WERI-Rb-1 (cell line): ENCODE data around the gene GGTA1.

Source experiments
- DNase-seq: peaks from one replicate; pipeline ENCODE4 v3.0.0-alpha.2; 2020
- H3K27ac ChIP-seq: fragments of 250-450 bp; sonication (Bioruptor Pico); 2 replicates; pipeline ENCODE4 v1.5.1; 2020; ENCODE audit warnings: mild to moderate bottlenecking, moderate library complexity
- H3K27me3 ChIP-seq: fragments of 250-450 bp; sonication (Bioruptor Pico); 2 replicates; pipeline ENCODE4 v1.5.1; 2021; ENCODE audit warnings: mild to moderate bottlenecking, low read depth, moderate library complexity; ENCODE audit not compliant: insufficient read depth, severe bottlenecking
- H3K36me3 ChIP-seq: fragments of 250-450 bp; sonication (Bioruptor Pico); 2 replicates; pipeline ENCODE4 v1.5.1; 2020; ENCODE audit warnings: mild to moderate bottlenecking, moderate library complexity
- H3K4me3 ChIP-seq: 2 replicates; pipeline ENCODE4 v1.5.1; 2011; ENCODE audit warnings: low read depth, mild to moderate bottlenecking, control low read depth, low read length
- H3K9me3 ChIP-seq: fragments of 250-450 bp; sonication (Bioruptor Pico); 2 replicates; pipeline ENCODE4 v1.5.1; 2021; ENCODE audit warnings: mild to moderate bottlenecking, moderate library complexity; ENCODE audit not compliant: severe bottlenecking
- TF ChIP-seq, protein P1 (sequence below): IDR thresholded peaks from 2 replicates; pipeline ENCODE4 v1.5.1; 2011; ENCODE audit warnings: low read depth, mild to moderate bottlenecking, control low read depth, inconsistent platforms, low read length

Gene GGTA1

DNA sequence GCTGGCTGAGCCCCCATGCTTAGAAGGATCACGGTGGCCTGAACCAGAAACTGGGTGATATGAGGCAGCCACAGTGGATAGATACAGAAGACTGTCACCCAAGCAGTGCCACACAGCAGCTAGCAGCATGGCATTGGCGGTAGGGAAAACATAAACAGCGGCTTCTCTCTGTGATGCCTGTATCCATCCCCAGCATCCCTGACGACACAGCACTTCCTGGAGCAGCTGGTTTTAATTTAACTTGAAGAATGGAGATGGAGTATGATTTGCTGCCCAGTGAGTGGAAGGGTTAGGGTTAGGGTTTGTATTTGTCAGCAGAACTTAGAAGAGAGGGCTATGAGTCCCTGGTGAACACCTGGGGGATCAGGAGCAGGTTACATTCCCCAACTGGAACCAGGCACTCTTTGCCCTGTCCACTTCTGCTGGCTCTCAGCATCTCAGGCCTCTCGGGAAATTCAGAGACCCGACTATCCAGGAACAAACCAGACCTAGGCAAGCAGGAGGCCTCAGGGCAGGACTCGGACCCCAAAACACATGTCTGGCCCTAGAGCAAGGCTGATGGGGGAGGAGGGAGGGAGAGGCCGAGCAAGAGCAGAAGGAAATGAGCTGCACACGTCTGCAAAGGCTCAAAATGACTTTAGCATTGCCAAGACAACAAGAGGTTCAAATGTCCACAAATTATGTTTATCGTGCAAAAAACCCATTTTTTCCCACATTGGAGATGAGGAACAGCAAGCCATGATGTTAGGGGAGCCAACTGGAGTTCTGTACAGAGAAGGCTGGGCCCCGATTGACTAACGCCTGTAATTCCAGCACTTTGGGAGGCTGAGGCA is 6.5 kb upstream of the GGTA1 start:
- DNase-seq, result no peak
- no peak overlapping the region for H3K27ac ChIP-seq
- TF ChIP-seq, protein P1, sequence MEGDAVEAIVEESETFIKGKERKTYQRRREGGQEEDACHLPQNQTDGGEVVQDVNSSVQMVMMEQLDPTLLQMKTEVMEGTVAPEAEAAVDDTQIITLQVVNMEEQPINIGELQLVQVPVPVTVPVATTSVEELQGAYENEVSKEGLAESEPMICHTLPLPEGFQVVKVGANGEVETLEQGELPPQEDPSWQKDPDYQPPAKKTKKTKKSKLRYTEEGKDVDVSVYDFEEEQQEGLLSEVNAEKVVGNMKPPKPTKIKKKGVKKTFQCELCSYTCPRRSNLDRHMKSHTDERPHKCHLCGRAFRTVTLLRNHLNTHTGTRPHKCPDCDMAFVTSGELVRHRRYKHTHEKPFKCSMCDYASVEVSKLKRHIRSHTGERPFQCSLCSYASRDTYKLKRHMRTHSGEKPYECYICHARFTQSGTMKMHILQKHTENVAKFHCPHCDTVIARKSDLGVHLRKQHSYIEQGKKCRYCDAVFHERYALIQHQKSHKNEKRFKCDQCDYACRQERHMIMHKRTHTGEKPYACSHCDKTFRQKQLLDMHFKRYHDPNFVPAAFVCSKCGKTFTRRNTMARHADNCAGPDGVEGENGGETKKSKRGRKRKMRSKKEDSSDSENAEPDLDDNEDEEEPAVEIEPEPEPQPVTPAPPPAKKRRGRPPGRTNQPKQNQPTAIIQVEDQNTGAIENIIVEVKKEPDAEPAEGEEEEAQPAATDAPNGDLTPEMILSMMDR, result no peak
- H3K9me3 ChIP-seq, result no peaks in the 10 kb centered on the region
- no peak overlapping the region for H3K4me3 ChIP-seq
- no peaks in the 10 kb centered on the region for H3K36me3 ChIP-seq
- H3K27me3 ChIP-seq, result peaks cover under 1% of the 10 kb centered on the region

- H3K9me3 ChIP-seq, result no peaks in the 10 kb centered on the region
- no peak overlapping the region for H3K27ac ChIP-seq
- H3K4me3 ChIP-seq, result no peak overlapping the region
- DNase-seq, result no peak
- TF ChIP-seq, protein P1, result no peak
- H3K27me3 ChIP-seq, result peaks cover 26% of the 10 kb centered on the region
- H3K36me3 ChIP-seq, result no peaks in the 10 kb centered on the region
These were observed 3.8 kb upstream of the GGTA1 start for GRCh38 chr9:121503444-121503843.

DNA sequence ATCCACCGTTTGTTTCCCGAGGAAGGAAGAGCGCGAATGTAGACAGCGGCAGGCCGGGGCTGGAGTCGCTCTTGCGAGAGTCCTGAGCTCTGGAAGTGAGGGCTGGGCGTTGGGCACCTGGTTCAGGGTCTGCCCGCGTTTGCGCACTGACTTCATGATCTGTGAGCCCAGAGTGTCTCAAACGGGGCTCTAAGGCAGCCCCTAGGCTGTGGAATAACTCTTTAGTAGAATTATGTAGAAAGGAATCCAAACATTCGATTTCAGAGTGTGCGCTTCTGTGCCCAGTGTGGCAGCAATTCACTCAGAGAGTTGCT is 478 bp upstream of the GGTA1 start:
- Histone ChIP-seq H3K4me3 (peak overlapping the region; percentile 59), H3K36me3 (no peaks in the 10 kb centered on the region), H3K27me3 (peaks cover 38% of the 10 kb centered on the region), H3K27ac (no peak overlapping the region), H3K9me3 (peaks cover 6% of the 10 kb centered on the region)
- TF ChIP-seq, protein P1, result no peak
- no peak for DNase-seq

GRCh38 chr9:121499177-121499426 is 542 bp downstream of the GGTA1 start:
- Histone ChIP-seq H3K4me3 (peak overlapping the region; percentile 59), H3K36me3 (no peaks in the 10 kb centered on the region), H3K27me3 (peaks cover 38% of the 10 kb centered on the region), H3K9me3 (peaks cover 6% of the 10 kb centered on the region), H3K27ac (no peak overlapping the region)
- TF ChIP-seq, protein P1, result no peak
- DNase-seq, result no peak

- TF ChIP-seq, protein P1, result no peak
- Histone ChIP-seq H3K27me3 (peaks cover 38% of the 10 kb centered on the region), H3K9me3 (peaks cover 6% of the 10 kb centered on the region), H3K36me3 (no peaks in the 10 kb centered on the region), H3K4me3 (peak overlapping the region; percentile 59), H3K27ac (no peak overlapping the region)
- peak; percentile 40 for DNase-seq
These were observed 1.0 kb downstream of the GGTA1 start for GRCh38 chr9:121498487-121499176.
